ENCODE measurements around the gene FOXP1.

- TF ChIP-seq EZH2phosphoT487 (IDR thresholded peaks at IDR 0.05; ENCODE audit: insufficient read depth, low read depth), result no peak
- no peak for TF ChIP-seq EZH2 (IDR thresholded peaks at IDR 0.05; ENCODE audit: insufficient read depth, poor library complexity, severe bottlenecking)
Observed at GRCh38 chr3:71498543-71498942, 85.0 kb downstream of the FOXP1 start.
